GM18907 (cell line): ENCODE results near the gene RNFT2.
A peak's percentile ranks its signal among the peaks of the same experiment; 100 is the strongest.

Source experiments
- ATAC-seq: cut with Tn5 transposase; IDR thresholded peaks from one replicate; pipeline ENCODE4 v1.9.1; 2021; ENCODE audit warnings: mild to moderate bottlenecking, moderate library complexity; ENCODE audit not compliant: unreplicated experiment

Gene RNFT2

DNA sequence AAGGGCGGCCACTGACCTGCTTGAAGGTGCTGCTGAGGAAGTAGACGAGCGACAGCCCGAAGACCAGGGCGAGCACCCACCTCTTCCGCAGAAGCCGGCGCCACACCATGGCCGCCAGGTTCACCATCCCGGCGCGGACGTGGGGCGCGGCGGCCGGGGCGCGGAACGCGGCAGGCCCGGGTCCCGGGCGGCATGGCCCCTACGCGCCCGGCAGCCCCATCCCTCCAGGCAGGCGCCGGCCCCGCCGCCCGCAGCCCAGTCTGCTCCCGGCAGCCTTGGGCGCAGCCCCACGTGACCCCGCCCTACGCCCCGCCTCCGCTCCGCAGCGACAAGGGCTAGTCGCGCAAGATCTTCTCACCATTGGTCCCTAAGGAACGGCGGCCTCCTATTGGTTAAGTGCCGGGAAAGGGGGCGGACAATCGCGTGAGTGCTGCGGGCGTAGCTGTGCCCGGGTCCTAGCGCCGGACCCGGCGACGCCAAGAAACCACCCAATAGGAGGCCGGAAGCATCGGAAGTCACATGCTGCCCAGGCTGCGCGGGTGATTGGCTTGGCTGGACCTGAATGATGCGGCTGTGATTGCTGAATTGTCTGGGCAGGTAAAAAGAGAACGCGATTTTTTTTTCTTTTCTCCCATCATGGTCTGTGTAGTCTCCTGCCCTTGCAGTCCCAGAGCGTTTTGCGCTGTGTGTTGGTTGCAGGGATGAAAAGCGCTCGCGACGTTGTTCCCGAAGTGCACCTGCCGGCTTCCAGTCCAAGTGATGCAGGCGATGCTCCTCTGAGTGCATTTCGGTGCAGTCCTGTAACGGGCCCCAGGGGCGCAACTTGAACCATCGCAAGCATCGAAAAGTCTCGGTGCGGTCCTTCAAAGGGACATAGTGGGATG is at the start of gene RNFT2, which contains the start of gene SPRING1:
RNFT2 (plus strand) TSS at position 542 of the 884 bp plus-strand sequence. CDS start 2,183 bp downstream, outside the sequence.
SPRING1 (minus strand) TSS at position 296 of the 884 bp plus-strand sequence; CDS start at position 127, 169 bp downstream.
- peak; percentile 97 for ATAC-seq

GRCh38 chr12:116689521-116689920 is 48.6 kb upstream of the RNFT2 start:
- no peak for ATAC-seq

DNA sequence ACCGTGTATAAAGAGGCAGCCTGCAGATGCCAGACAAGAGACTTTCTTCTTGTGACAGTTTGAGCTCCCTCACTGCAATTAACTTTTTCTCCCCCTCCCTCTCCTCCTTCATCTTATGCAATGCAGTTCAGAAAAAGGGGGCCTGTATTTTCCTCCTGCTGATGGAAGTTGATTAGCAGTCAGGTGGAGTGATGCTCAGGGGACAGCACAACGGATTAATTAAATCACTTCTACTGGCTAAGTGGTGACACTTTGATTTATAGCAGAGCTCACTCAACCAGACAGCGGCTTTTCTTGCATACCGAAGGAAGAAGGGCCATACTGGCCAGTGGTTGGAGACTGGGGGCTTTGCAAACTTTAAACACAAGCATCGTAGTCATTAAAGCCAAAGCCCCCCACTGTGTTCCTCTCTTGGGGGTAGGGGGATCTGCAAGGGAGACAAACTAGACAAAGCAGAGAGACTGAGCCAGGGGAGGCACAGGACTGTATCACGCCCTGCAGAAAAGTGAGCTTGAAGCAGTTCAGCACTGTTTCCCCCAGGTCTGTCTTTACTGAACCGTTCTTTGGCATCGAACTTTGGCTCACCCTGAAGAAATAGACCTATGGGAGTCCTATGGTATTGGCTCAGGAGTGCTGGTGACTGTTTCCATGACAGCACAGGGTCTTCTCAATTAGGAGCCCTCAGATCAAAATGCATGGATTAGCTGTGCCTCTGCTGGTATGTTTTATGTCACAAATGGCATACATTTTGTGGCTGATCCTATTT is 48.0 kb upstream of the RNFT2 start:
- ATAC-seq: no peak

GRCh38 chr12:116691205-116691604 is 46.9 kb upstream of the RNFT2 start:
- ATAC-seq: no peak

DNA sequence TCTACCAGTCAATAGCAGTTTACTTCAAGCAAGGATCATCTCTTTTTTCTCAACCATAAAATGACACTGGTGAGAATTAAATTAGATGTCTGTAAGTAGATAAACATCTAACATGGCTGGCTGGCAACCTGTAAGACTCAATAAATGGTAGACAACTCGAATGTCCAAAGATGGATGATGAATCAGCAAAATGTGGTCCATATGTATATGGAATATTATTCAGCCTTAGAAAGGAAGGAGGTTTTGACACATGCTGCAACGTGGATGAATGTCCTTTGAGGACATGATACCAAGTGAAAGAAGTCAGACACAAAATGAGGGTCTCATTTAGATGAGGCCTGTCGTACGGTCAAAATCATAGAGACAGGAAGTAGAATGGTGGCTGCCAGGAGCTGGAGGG is 46.5 kb upstream of the RNFT2 start:
- ATAC-seq: no peak

DNA sequence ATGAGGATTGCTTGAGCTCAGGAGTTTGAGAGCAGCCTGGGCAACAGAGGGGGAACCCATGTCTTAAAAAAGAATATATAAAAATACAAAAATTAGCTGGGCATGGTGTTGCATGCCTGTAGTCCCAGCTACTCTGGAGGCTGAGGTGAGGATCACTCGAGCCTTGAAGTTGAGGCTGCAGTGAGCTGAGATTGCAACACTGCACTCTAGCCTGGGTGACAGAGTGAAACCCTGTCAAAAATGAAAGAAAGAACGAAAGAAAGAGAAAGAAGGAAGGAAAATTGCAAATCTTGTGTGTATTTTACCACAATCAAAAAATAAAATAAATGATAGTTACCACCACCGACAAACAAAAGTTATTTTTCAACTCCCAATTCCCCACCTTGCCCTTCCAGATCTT is 45.5 kb upstream of the RNFT2 start:
- ATAC-seq: no peak

GRCh38 chr12:116693286-116694227 is 44.6 kb upstream of the RNFT2 start:
- no peak for ATAC-seq

DNA sequence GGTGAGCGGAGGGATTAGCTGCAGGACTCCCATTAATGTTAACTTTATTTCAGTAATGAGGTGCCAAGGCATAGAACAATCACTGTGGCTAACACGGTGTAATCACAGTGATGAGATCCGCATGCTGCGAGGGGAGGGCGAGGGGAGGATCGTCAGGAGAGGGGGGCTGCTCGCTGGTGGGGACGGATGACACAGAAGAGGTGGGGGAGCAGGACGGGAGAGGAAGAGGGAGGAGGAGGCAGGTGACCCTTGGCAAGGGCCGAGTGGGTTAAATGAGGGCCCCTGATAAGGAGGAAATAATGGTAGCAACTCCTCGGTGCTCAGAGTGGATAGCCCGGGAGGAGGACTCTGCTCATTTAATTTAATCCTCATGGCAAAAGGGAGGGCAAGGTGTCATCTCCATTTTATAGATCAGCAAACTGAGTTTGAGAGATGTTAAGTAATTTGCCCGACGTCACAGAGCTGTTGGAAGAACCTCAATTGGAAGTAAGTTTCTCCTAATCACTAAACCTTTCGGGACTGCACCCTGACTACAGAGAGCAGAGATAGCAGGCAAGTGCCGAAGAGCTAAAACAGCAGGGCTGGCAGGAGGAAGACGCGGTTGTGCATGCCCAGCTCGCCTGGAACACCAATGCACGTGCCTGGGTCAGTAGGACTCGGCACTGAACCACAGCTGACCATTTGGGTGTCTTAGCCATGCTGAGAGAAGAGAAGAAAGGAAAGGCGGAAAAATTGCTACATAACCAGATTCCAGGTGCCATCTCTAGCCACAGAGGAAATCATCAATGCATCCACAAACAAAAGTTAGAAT is 43.3 kb upstream of the RNFT2 start:
- ATAC-seq: no peak

DNA sequence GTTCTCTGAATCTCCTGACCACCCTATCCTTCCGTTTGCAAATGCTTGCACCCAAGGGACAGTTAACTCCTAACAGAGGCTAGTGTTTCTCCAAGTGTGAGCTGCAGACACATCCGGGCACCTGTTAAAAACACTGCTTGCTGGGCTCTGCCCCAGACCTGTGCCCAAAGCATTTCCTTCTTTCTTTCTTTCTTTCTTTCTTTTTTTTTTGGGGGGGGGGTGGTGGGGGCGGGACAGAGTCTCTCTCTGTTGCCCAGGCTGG is 42.7 kb upstream of the RNFT2 start:
- no peak for ATAC-seq

DNA sequence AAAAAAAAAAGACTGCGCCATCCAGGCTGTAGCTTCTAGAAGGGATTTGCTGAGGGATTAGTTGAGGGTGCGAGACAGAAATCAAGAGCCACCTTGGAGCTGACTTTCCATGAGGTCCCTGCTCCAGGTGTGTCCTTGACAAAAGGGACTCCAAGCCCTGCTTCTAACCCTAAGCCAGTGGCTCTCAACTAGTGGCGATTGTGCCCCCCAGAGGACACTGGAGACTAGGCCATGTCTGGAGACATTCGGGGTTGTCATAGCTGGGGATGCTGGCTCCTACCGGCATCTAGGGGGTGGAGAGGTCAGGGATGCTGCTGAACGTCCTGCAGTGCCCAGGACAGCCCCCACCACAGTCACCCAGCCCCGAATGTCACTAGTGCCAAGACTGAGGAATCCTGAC is 40.8 kb upstream of the RNFT2 start:
- no peak for ATAC-seq

DNA sequence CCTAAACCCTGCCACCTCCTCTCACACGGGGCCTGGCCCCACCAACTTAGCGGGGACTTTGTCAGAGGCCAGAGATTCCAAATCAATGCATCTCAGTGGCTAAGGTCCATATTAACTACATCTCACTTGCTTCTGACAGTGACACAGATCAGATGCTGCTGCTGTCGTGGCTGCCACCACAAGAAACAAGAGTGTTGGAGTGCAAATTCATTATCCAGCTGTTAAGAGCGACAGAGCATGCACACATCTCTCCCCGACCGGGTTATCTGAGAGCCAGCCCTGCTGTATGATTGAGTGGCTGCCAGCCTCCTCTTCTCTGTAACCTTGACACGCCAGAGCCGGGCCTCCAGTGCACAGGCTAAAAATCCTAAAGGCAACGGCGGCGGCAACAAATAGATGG is 40.4 kb upstream of the RNFT2 start:
- ATAC-seq: no peak

DNA sequence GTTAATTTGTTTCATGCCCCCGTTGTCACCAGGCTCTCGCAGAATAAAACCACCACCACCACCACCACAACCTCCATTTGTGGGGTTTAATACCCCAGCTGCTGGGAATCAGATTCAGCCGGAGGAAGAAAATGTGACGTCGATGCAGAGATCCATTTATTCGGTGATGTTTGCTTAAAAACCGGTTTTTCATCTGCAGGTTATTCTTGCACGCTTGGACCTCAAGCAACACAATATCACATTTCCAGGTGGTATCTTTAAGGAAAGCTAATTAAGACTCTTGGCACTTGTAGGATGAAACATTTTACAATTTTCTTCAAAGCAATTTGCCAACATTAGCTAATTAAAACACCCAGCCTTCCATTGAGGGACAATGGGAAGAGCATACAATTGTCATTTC is 40.0 kb upstream of the RNFT2 start:
- no peak for ATAC-seq

GRCh38 chr12:116698554-116699075 is 39.5 kb upstream of the RNFT2 start:
- no peak for ATAC-seq

DNA sequence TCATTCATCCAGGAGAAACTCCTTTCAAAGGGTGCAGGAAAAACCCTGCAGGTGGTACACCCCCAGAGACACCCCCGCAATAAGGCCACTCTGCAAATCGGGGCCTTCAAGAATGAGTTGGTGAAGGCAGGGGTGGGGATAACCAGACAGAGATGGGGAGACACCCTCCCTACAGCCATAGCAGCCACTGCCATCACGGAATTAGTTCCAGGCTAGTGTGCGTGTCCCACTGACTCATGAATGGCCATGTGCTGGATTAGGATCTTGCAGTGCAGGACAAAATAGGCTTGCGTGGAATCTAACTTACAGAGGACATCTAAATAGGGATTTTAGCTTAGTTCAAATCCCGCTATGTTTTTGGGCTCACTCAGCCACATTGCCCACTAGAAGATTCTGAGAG is 38.0 kb upstream of the RNFT2 start:
- no peak for ATAC-seq

DNA sequence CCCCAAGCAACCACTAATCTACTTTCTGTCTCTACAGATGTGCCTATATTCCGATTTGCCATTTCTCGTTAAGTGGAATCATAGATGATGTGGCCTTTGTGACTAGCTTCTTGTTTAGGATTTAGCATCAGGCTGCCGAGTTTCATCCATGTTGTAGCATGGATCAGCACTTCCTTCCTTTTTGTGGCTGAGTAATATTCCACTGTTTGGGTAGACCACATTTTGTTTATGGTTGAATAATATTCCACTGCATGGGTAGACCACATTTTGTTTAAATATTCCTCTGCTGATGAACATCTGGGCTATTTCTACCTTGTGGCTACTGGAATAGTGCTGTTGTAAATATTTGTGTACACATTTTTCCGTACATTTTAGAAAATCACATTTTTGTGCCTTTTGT is 36.7 kb upstream of the RNFT2 start:
- no peak for ATAC-seq

DNA sequence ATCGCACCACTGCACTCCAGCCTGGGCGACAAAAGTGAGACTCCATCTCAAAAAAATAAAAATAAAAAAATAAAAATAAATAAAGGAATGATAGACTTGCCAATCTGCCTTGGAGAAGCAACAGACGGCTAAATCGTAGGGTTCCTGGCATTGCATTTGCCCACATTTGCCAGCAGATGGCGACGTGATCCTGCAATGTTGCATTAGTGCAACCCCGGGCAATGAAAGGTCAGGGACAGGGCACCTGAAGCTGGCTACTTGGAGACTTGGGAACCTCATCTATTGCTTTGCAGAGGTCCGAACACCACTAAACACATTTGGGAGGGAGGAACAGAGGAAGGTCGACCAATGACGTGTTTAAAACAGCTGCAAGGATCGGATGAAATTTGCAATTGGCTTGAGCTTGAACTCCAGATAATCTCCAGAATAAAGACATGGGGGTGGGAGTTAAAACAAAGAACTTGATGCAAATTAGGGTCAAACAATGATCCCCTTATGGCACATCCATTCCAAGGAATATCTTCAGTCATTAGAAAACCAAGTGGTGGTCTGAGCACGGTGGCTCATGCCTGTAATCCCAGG is 34.8 kb upstream of the RNFT2 start:
- ATAC-seq: peak; percentile 46

- ATAC-seq: no peak
Measured at GRCh38 chr12:116707751-116708150, 30.4 kb upstream of the RNFT2 start.

DNA sequence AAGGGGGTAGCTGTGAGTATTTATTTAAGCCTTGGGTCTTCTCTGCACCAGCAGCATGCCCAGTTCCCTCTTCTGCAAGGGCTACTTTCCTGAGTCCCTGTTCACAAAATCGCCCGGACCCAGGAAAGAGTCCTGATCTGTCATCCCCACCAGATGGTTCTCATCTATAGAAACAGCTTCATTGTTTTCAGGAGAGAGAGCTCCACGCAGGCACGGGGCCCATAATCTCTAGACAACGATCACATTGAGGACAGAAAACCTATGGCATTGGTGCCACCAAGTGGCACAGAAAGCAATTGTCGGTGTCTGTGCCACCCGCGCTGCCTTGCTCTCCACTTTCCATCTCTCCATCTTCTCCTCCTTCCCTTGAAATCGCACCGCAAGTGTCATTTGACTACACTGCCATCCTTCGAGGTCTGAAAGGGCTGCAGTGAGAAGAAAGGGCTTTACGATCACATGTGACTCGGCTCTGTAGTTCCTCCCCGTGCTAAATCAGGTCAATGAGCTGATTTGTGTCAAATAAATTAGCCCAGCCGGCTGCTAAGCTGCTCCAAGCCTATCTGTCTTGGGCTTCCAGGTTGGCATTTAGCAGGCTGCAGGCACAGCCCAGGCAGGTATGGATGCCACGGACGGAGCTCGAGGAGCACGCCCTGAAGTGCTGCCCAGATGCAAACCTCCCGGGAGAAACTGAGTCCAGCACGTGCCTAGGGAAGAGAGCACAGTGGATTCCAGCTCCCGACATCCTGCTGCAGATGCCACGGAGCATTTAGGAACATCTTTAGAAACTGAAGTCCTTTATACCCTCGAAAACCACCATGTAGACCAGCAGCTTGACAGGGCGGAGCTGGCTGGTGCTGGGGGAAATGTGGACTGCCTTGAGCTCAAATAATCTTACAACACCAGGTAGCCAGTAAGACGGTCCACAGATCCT is 29.0 kb upstream of the RNFT2 start:
- peak; percentile 52 for ATAC-seq

- no peak for ATAC-seq
Measured at GRCh38 chr12:116709768-116710167, 28.3 kb upstream of the RNFT2 start.
